Mesendoderm (in vitro differentiated cells): Measurements from ENCODE around the gene PEX1.

Experiments
- DNase-seq: peaks from one replicate; pipeline ENCODE4 v3.0.0; 2013
- H2AK5ac ChIP-seq: 2 replicates; pipeline ENCODE4 v1.6.1; 2013; ENCODE audit warnings: low read length, inconsistent platforms
- H2BK120ac ChIP-seq: 2 replicates; pipeline ENCODE4 v1.6.1; 2013; ENCODE audit warnings: low read depth, mild to moderate bottlenecking, low read length, moderate library complexity, mixed read lengths
- H2BK15ac ChIP-seq: replicated peaks from 2 replicates; pipeline ENCODE4 v1.6.1; 2013; ENCODE audit warnings: low read depth, mild to moderate bottlenecking, moderate library complexity
- H2BK5ac ChIP-seq: 2 replicates; pipeline ENCODE4 v1.6.1; 2013; ENCODE audit warnings: low read length, inconsistent platforms
- H3K18ac ChIP-seq: 2 replicates; pipeline ENCODE4 v1.6.1; 2013; ENCODE audit warnings: mild to moderate bottlenecking, low read length, mixed read lengths
- H3K23ac ChIP-seq: one replicate; pipeline ENCODE4 v1.6.1; 2013; ENCODE audit warnings: low read length
- H3K27ac ChIP-seq: 2 replicates; pipeline ENCODE4 v1.5.1; 2013; ENCODE audit warnings: low read depth, mild to moderate bottlenecking, inconsistent platforms, low read length, moderate library complexity
- H3K27me3 ChIP-seq: 2 replicates; pipeline ENCODE4 v1.6.1; 2013; ENCODE audit warnings: low read length, control low read depth, mild to moderate bottlenecking, inconsistent platforms; ENCODE audit not compliant: insufficient read depth, poor library complexity
- H3K36me3 ChIP-seq: 2 replicates; pipeline ENCODE4 v1.6.1; 2013; ENCODE audit warnings: low read length, inconsistent platforms; ENCODE audit not compliant: control insufficient read depth, insufficient read depth
- H3K4ac ChIP-seq: one replicate; pipeline ENCODE4 v1.6.1; 2013; ENCODE audit warnings: low read depth, mild to moderate bottlenecking, low read length, moderate library complexity
- H3K4me1 ChIP-seq: 2 replicates; pipeline ENCODE4 v1.6.1; 2013; ENCODE audit warnings: low read depth, low read length, inconsistent platforms; ENCODE audit not compliant: control insufficient read depth
- H3K4me2 ChIP-seq: 2 replicates; pipeline ENCODE4 v1.6.1; 2013; ENCODE audit warnings: low read length
- H3K4me3 ChIP-seq: 2 replicates; pipeline ENCODE4 v1.5.1; 2013; ENCODE audit warnings: mild to moderate bottlenecking, low read length
- H3K56ac ChIP-seq: one replicate; pipeline ENCODE4 v1.6.1; 2013; ENCODE audit warnings: low read length
- H3K79me1 ChIP-seq: 2 replicates; pipeline ENCODE4 v1.6.1; 2013; ENCODE audit warnings: low read length, inconsistent platforms
- H3K79me2 ChIP-seq: 2 replicates; pipeline ENCODE4 v1.6.1; 2013; ENCODE audit warnings: mild to moderate bottlenecking, low read length; ENCODE audit not compliant: control insufficient read depth, insufficient read depth
- H3K9ac ChIP-seq: 2 replicates; pipeline ENCODE4 v1.6.1; 2013; ENCODE audit warnings: low read length, inconsistent platforms
- H4K5ac ChIP-seq: one replicate; pipeline ENCODE4 v1.6.1; 2013; ENCODE audit warnings: low read length
- H4K8ac ChIP-seq: one replicate; pipeline ENCODE4 v1.6.1; 2013; ENCODE audit warnings: low read depth, mild to moderate bottlenecking, control low read depth, low read length, moderate library complexity
- whole genome bisulfite sequencing: extraction: QIAGEN DNeasy Blood & Tissue Kit; methylation state at CpG from one replicate; pipeline ENCODE4 v1.1.7; 2013; ENCODE audit warnings: low lambda C conversion rate, missing lambda C conversion rate; ENCODE audit not compliant: insufficient coverage; ENCODE audit errors: extremely low coverage; 5-methylcytosine and 5-hydroxymethylcytosine counted together

PEX1 gene

GRCh38 chr7:92437956-92438491, 90.3 kb downstream of the PEX1 start:
- Histone ChIP-seq H3K36me3 (no peaks in the 10 kb centered on the region), H2BK120ac (no peak overlapping the region), H3K4me1 (no peaks in the 10 kb centered on the region), H2BK5ac (no peak overlapping the region), H3K9ac (no peak overlapping the region), H3K23ac (no peak overlapping the region), H3K4me3 (no peak overlapping the region), H3K79me1 (no peaks in the 10 kb centered on the region), H3K18ac (no peak overlapping the region), H3K4me2 (no peak overlapping the region), H3K4ac (no peak overlapping the region), H3K27me3 (no peaks in the 10 kb centered on the region), H3K56ac (no peak overlapping the region), H3K27ac (no peak overlapping the region), H2BK15ac (no peak overlapping the region), H4K8ac (no peak overlapping the region), H2AK5ac (no peak overlapping the region), H4K5ac (no peak overlapping the region), H3K79me2 (no peaks in the 10 kb centered on the region)
- peak; percentile 48 for DNase-seq
- WGBS: no CpG with 5 or more reads among the region's 6 CpGs
